Endothelial cell of umbilical vein (primary cell): ENCODE results near the gene URAD. TPM values are rescaled to one million over a fixed set of nuclear protein-coding genes. Genes with fewer than 3 reads are reported as not detected.

ENCODE experiments used
- BruUV-seq: library from RNA; stranded (reverse); fragments of 400-500 nt; replicated peaks from 2 replicates; lab custom pipeline; 2021; lab: Mats Ljungman, UMichigan
- CTCF ChIA-PET: fragments of 300-600, 350-600 bp; sonication (Branson Sonifier 250); formaldehyde crosslinking; loops from one replicate; lab custom pipeline; 2021; ENCODE audit warnings: antibody characterized with exemption, inconsistent platforms; lab: Charles Lee
- POLR2A ChIA-PET: fragments of 300-600, 350-600 bp; sonication (Branson Sonifier 250); formaldehyde crosslinking; loops from one replicate; lab custom pipeline; 2021; ENCODE audit warnings: antibody characterized with exemption, inconsistent platforms; lab: Charles Lee
- DNase-seq: peaks from one replicate; pipeline ENCODE4 v3.0.0-alpha.2; 2011; ENCODE audit warnings: low read depth, low spot score
- FAIRE-seq: peaks from 2 replicates; lab custom pipeline; 2011; peaks lifted over from hg19 to GRCh38; lab: Jason Lieb, UNC
- H2AFZ ChIP-seq: 2 replicates; pipeline ENCODE4 v1.6.0; 2012; ENCODE audit warnings: low read depth, low read length, control low read depth, inconsistent platforms
- H3K27ac ChIP-seq: 2 replicates; pipeline ENCODE4 v1.5.1; 2011; ENCODE audit warnings: low read depth, mild to moderate bottlenecking, control low read depth, low read length, moderate library complexity; ENCODE audit not compliant: insufficient read depth
- H3K27me3 ChIP-seq, 2 experiments: 2 replicates each; pipeline versions ENCODE4 v1.6.0 to v1.6.1; 2011; ENCODE audit warnings: low read length in 2 of 2, mixed read lengths in 1 of 2; ENCODE audit not compliant: control insufficient read depth in 2 of 2, insufficient read depth in 2 of 2
- H3K36me3 ChIP-seq, 2 experiments: 2 replicates in 1 of 2; 3 replicates in 1 of 2; pipeline ENCODE4 v1.5.1; 2011; ENCODE audit warnings: low read length in 2 of 2, mild to moderate bottlenecking in 1 of 2, moderate library complexity in 1 of 2; ENCODE audit not compliant: control insufficient read depth in 2 of 2, insufficient read depth in 2 of 2; ENCODE audit errors: extremely low read depth in 1 of 2
- H3K4me1 ChIP-seq: 3 replicates; pipeline ENCODE4 v1.5.1; 2011; ENCODE audit warnings: mild to moderate bottlenecking, low read length; ENCODE audit not compliant: control insufficient read depth, insufficient read depth; ENCODE audit errors: extremely low read depth
- H3K4me2 ChIP-seq: 2 replicates; pipeline ENCODE4 v1.6.1; 2011; ENCODE audit warnings: low read length, control low read depth, mixed read lengths; ENCODE audit not compliant: insufficient read depth
- H3K4me3 ChIP-seq, 3 experiments: fragments of 200-600 bp in 1 of 3; sonication (generic), shearing (Covaris generic) in 1 of 3; replicated peaks in 1 of 3; 2 replicates each; pipeline ENCODE4 v1.5.1; 2011 to 2016; ENCODE audit warnings: control low read depth in 3 of 3, low read length in 3 of 3, mild to moderate bottlenecking in 2 of 3, inconsistent platforms in 1 of 3, low read depth in 1 of 3, moderate library complexity in 1 of 3; ENCODE audit not compliant: insufficient read depth in 1 of 3
- H3K79me2 ChIP-seq: 2 replicates; pipeline ENCODE4 v1.6.0; 2012; ENCODE audit warnings: low read length, inconsistent platforms; ENCODE audit not compliant: control insufficient read depth, insufficient read depth
- H3K9ac ChIP-seq: replicated peaks from 2 replicates; pipeline ENCODE3; 2011; ENCODE audit warnings: low read length, control low read depth; ENCODE audit not compliant: insufficient read depth; ENCODE audit errors: extremely low read depth
- H3K9me1 ChIP-seq: replicated peaks from 3 replicates; pipeline ENCODE4 v1.6.0; 2011; ENCODE audit warnings: mild to moderate bottlenecking, low read length; ENCODE audit not compliant: control insufficient read depth, insufficient read depth; ENCODE audit errors: extremely low read depth
- H3K9me3 ChIP-seq: replicated peaks from 2 replicates; pipeline ENCODE4 v1.5.1; 2012; ENCODE audit warnings: low read length, inconsistent platforms; ENCODE audit not compliant: control insufficient read depth, insufficient read depth
- H4K20me1 ChIP-seq: replicated peaks from 2 replicates; pipeline ENCODE3; 2011; ENCODE audit warnings: mild to moderate bottlenecking, low read length; ENCODE audit not compliant: control insufficient read depth, insufficient read depth; ENCODE audit errors: extremely low read depth
- CTCF ChIP-seq, 2 donors: IDR thresholded peaks; 1 replicate in 1 of 2; 2 replicates in 1 of 2; pipeline ENCODE4 v1.5.1; 2011; ENCODE audit warnings: low read length in 2 of 2, mild to moderate bottlenecking in 2 of 2, moderate library complexity in 2 of 2, control low read depth in 1 of 2, inconsistent platforms in 1 of 2, low read depth in 1 of 2; ENCODE audit not compliant: insufficient read depth in 1 of 2; ENCODE audit errors: extremely low read depth in 1 of 2
- FOS ChIP-seq: IDR thresholded peaks from 2 replicates; pipeline ENCODE4 v1.6.1; 2011; ENCODE audit warnings: mild to moderate bottlenecking, low read length, moderate library complexity, borderline replicate concordance; ENCODE audit not compliant: insufficient read depth
- GATA2 ChIP-seq: IDR thresholded peaks from 2 replicates; pipeline ENCODE4 v1.7.0; 2011; ENCODE audit warnings: low read depth, mild to moderate bottlenecking, moderate library complexity, mixed read lengths, low read length; ENCODE audit not compliant: insufficient read length, insufficient read depth
- JUN ChIP-seq: IDR thresholded peaks from 2 replicates; pipeline ENCODE4 v1.6.1; 2011; ENCODE audit warnings: borderline replicate concordance, low read depth; ENCODE audit not compliant: insufficient read length, insufficient read depth
- MYC ChIP-seq: IDR thresholded peaks from one replicate; pipeline ENCODE4 v1.6.1; 2011; ENCODE audit warnings: mild to moderate bottlenecking, low read depth, low read length
- POLR2A ChIP-seq: IDR thresholded peaks from 2 replicates; pipeline ENCODE4 v1.6.1; 2012; ENCODE audit warnings: low read depth, mild to moderate bottlenecking, control low read depth, low read length
- dilution Hi-C: fragments of 300-500 bp; cut with MboI; formaldehyde crosslinking; loops from one replicate; pipeline ENCODE4 v1.15.0; 2019; ENCODE audit warnings: low sequenced_read_pairs; ENCODE audit not compliant: extremely low pct_ligation_motif_present
- intact Hi-C: fragments of 100-400 bp; cut with micrococcal nuclease; formaldehyde crosslinking; loops from one replicate; pipeline ENCODE4 v1.10.0; 2022
- polyA plus RNA-seq, 4 experiments: library from polyadenylated mRNA; depleted of rRNA in 3 of 4; stranded (reverse) in 3 of 4; unstranded in 1 of 4; fragments of >200 nt; gene quantifications; 2 replicates each; pipeline versions ENCODE4 v1.2.1 to v1.2.3, GENCODE V29; 2011 to 2012; ENCODE audit warnings: missing spikeins in 1 of 4
- total RNA-seq: library from RNA; stranded (reverse); gene quantifications from 2 replicates; pipeline ENCODE4 v1.2.3, GENCODE V29; 2021
- TF ChIP-seq, protein P1 (sequence below): IDR thresholded peaks from 2 replicates; pipeline ENCODE4 v1.6.1; 2011; ENCODE audit not compliant: insufficient read depth, insufficient read length

URAD gene
- total and polyA plus RNA-seq, 2 donors (not counting 3 experiments of a cell fraction or from before 2014, with no cell fraction given), result not detected

- DNase-seq, result peak; percentile 39
- FAIRE-seq, result peak; percentile 67
- TF ChIP-seq JUN (no peak), POLR2A (no peak), CTCF (IDR thresholded peaks at IDR 0.05; ENCODE audit: extremely low read depth in 1 of 2, insufficient read depth in 1 of 2, low read depth in 1 of 2, low read length in 2 of 2) (peak; percentile 35 to 43)
- no peak overlapping the region for H3K4me2 ChIP-seq
- dilution Hi-C loops (no loop called here), intact Hi-C loops (no loop called here)
- H3K9me3 ChIP-seq, result no peaks in the 10 kb centered on the region
- no peaks in the 10 kb centered on the region for H3K79me2 ChIP-seq
- H3K27ac ChIP-seq, result no peak overlapping the region
- H3K4me1 ChIP-seq, result no peaks in the 10 kb centered on the region
- no peak overlapping the region for H3K9ac ChIP-seq
- H2AFZ ChIP-seq, result no peak overlapping the region
- no peak overlapping the region for H3K4me3 ChIP-seq
- H3K27me3 ChIP-seq, result no peaks in the 10 kb centered on the region
- ChIA-PET CTCF (interaction anchor here (1.0 to 2.1 kb wide), 7 partner anchors 14 to 636 kb away, joined by 3 to 8 read pairs (median 4); no protein-coding TSS in a partner anchor), POLR2A (no interaction called here)
- H3K36me3 ChIP-seq, result no peaks in the 10 kb centered on the region
- BruUV-seq, result no TSS peak
- H3K9me1 ChIP-seq, result no peaks in the 10 kb centered on the region
- no peaks in the 10 kb centered on the region for H4K20me1 ChIP-seq
Observed at GRCh38 chr13:27997904-27998522, 9.5 kb upstream of the URAD start.

GRCh38 chr13:27991881-27992280 lies 3.4 kb upstream of the URAD start:
- CTCF ChIA-PET, result no interaction called here

More at GRCh38 chr13:27991881-27992280, 3.4 kb upstream of the URAD start:
- no peak overlapping the region for H3K4me3 ChIP-seq
- POLR2A ChIA-PET, result no interaction called here
- H3K27me3 ChIP-seq, result peaks cover 8 to 10% of the 10 kb centered on the region in 2 experiments
- TF ChIP-seq GATA2 (no peak), JUN (no peak), CTCF (IDR thresholded peaks at IDR 0.05; ENCODE audit: extremely low read depth in 1 of 2, insufficient read depth in 1 of 2, low read depth in 1 of 2, low read length in 2 of 2) (no peak), MYC (no peak), FOS (no peak), POLR2A (no peak)
- TF ChIP-seq, protein P1, sequence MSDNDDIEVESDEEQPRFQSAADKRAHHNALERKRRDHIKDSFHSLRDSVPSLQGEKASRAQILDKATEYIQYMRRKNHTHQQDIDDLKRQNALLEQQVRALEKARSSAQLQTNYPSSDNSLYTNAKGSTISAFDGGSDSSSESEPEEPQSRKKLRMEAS, result no peak
- H3K4me1 ChIP-seq, result no peaks in the 10 kb centered on the region
- no peaks in the 10 kb centered on the region for H4K20me1 ChIP-seq
- H2AFZ ChIP-seq, result no peak overlapping the region
- H3K79me2 ChIP-seq, result no peaks in the 10 kb centered on the region
- no peak for FAIRE-seq
- no peak overlapping the region for H3K9ac ChIP-seq
- no peaks in the 10 kb centered on the region for H3K9me1 ChIP-seq
- DNase-seq, result no peak
- no TSS peak for BruUV-seq
- dilution Hi-C loops, result no loop called here
- no peak overlapping the region for H3K4me2 ChIP-seq
- intact Hi-C loops, result no loop called here
- no peaks in the 10 kb centered on the region for H3K36me3 ChIP-seq
- no peak overlapping the region for H3K27ac ChIP-seq
- H3K9me3 ChIP-seq, result no peaks in the 10 kb centered on the region
